ENCODE data around the gene ATP7B.

ATP7B gene

DNA sequence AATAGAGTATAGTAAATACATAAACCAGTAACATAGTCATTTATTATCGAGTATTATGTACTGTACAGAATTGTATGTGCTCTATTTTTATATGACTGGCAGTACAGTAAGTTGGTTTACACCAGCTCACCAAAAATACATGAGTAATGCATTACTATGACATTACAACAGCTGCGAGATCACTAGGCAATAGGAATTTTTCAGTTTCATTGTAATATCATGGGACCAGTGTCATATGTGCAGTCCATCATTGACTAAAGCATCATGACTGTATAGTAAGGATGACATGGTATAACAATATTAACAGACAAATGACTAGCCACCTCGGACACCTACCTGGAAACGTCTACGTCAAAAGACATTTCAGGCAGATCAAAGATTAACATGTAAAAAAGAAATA, 33.6 kb downstream of the ATP7B start:
- TF ChIP-seq, protein P1, sequence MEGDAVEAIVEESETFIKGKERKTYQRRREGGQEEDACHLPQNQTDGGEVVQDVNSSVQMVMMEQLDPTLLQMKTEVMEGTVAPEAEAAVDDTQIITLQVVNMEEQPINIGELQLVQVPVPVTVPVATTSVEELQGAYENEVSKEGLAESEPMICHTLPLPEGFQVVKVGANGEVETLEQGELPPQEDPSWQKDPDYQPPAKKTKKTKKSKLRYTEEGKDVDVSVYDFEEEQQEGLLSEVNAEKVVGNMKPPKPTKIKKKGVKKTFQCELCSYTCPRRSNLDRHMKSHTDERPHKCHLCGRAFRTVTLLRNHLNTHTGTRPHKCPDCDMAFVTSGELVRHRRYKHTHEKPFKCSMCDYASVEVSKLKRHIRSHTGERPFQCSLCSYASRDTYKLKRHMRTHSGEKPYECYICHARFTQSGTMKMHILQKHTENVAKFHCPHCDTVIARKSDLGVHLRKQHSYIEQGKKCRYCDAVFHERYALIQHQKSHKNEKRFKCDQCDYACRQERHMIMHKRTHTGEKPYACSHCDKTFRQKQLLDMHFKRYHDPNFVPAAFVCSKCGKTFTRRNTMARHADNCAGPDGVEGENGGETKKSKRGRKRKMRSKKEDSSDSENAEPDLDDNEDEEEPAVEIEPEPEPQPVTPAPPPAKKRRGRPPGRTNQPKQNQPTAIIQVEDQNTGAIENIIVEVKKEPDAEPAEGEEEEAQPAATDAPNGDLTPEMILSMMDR (IDR thresholded peaks at IDR 0.05): no peak
- H3K27ac ChIP-seq: no peak overlapping the region
- no peak for DNase-seq
- no peaks in the 10 kb centered on the region for H3K27me3 ChIP-seq
- peaks cover 0 to 19% (median 2%) of the 10 kb centered on the region in 4 donors for H3K4me1 ChIP-seq
- no peaks in the 10 kb centered on the region for H3K9me3 ChIP-seq
- intact Hi-C loops (cut with DNase I; ENCODE audit: low total_unique reads): no loop called here
- H3K4me3 ChIP-seq: no peak overlapping the region
- no peaks in the 10 kb centered on the region for H3K36me3 ChIP-seq

DNA sequence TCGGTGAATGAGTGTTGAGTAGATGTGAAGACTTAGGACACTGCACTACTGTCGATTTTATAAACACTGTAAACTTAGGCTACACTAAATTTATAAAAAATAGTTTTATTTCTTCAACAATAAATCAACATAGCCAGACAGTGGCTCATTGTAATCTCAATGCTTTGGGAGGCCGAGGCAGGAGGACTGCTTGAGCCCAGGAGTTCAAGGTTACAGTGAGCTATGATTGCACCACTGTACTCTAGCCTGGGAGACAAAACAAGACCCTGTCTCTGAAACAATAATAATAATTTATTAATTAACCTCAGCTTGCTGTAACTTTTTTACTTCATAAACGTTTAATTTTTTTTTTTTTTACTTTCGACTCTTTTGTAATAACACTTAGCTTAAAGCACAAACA, 34.4 kb downstream of the ATP7B start:
- no peak overlapping the region for H3K4me3 ChIP-seq
- H3K4me1 ChIP-seq: peaks cover 0 to 19% (median 2%) of the 10 kb centered on the region in 4 donors
- H3K9me3 ChIP-seq: no peaks in the 10 kb centered on the region
- intact Hi-C loops (cut with DNase I; ENCODE audit: low total_unique reads): no loop called here
- H3K36me3 ChIP-seq: no peaks in the 10 kb centered on the region
- TF ChIP-seq, protein P1 (IDR thresholded peaks at IDR 0.05): no peak
- no peak for DNase-seq
- no peak overlapping the region for H3K27ac ChIP-seq
- no peaks in the 10 kb centered on the region for H3K27me3 ChIP-seq

DNA sequence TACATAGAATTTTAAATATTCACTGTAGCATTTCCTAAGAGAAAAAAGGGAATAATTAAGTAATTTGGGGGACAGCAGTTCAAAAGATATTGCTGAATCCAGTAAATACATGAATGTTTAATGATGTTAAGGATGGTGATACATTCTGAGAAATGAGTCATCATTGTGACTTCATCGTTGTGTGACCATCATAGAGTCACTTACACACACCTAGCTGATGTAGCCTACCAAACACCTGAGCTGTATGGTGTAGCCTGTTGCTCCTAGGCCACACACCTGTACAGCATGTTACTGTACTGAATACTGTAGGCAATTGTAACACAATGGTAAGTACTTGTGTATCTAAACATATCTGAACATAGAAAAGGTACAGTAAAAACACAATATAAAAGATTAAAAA, 34.8 kb downstream of the ATP7B start:
- Histone ChIP-seq H3K36me3 (no peaks in the 10 kb centered on the region), H3K4me1 (peaks cover 0 to 15% (median under 1%) of the 10 kb centered on the region in 4 donors), H3K4me3 (no peak overlapping the region), H3K27me3 (no peaks in the 10 kb centered on the region), H3K9me3 (no peaks in the 10 kb centered on the region), H3K27ac (no peak overlapping the region)
- TF ChIP-seq, protein P1 (IDR thresholded peaks at IDR 0.05): no peak
- DNase-seq: no peak
- intact Hi-C loops (cut with DNase I; ENCODE audit: low total_unique reads): no loop called here

DNA sequence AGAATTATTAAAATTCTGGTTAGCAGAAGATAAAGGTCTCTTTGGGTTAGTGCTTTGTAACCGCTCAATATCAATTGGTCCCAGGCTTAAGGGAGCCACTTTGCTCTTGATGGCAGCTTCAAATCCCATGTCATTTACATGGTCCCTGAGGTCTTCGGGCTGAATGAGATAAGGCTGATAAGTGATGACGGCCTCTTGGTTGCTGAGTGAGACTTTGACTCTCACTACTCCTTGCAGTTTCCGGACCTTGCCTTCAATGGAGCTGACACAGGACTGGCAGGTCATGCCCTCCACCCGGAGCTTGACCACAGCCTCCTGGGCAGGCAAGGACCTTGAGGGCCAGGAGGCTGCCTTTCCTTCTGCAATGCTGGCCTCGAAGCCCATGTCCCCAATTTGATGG, 36.8 kb downstream of the ATP7B start:
- DNase-seq: no peak
- TF ChIP-seq, protein P1 (IDR thresholded peaks at IDR 0.05): no peak

DNA sequence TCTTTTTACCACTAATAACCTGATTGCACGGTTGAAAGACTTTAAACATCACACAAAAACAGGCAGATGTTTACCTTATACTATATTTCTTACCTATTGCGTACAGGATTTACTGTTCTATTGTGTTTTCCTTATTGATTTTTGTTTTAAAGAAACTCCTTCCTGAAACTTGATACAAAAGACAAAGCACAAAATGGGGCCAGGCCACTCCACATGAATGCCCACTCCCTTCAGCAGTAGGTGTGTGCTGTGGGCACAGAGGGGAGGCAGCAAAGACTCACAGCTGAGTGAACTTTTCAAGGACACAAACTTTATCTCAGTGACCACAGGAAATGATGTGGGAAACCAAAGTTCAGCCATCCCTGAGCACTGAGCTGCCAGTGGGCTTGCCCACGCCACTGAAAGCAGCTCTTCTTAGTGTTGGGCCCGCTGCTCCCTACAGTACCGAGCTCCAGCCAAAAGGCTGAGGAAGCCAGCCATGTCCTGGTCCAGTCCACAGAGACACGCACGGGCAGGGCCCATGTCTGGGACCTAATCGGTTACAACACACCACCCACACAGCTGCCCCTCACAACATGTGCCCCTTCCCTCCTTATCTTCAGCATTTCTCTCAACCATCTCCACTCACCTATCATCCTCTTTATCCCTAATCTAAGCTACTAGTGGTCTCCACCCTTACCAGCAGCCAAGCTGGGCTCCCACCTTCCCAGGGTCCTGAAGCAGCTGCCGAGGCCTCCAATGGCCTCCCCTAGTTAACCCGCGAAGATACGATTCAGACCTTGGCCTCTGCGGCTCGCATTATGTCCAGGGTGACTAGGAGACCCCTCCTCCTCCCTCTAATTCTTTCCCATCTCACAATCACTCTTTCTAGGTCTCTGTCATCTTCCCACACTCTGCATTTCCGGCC, 39.5 kb downstream of the ATP7B start:
- intact Hi-C loops (cut with DNase I; ENCODE audit: low total_unique reads): no loop called here
- Histone ChIP-seq H3K4me3 (no peak overlapping the region), H3K27me3 (no peaks in the 10 kb centered on the region), H3K4me1 (no peaks in the 10 kb centered on the region), H3K27ac (no peak overlapping the region), H3K9me3 (no peaks in the 10 kb centered on the region), H3K36me3 (peaks cover 5 to 6% (median 6%) of the 10 kb centered on the region in 3 donors)
- TF ChIP-seq, protein P1 (IDR thresholded peaks at IDR 0.05): no peak
- DNase-seq: no peak

More for the DNA sequence above, 36.8 kb downstream of the ATP7B start:
- Histone ChIP-seq H3K27ac (no peak overlapping the region), H3K36me3 (peaks cover 0 to 6% (median 0%) of the 10 kb centered on the region in 3 donors), H3K4me1 (no peaks in the 10 kb centered on the region), H3K27me3 (no peaks in the 10 kb centered on the region), H3K4me3 (no peak overlapping the region), H3K9me3 (no peaks in the 10 kb centered on the region)
- intact Hi-C loops (cut with DNase I; ENCODE audit: low total_unique reads): no loop called here

Measured in tibial artery (tissue), 4 donors.